OCI-LY7 (cell line): Measurements from ENCODE around the gene MTNR1B. TPM values are rescaled to one million over a fixed set of nuclear protein-coding genes. Genes with fewer than 3 reads are reported as not detected.

Experiments
- BruUV-seq: library from RNA; stranded (reverse); fragments of 400-500 nt; replicated peaks from 2 replicates; lab custom pipeline; 2021; lab: Mats Ljungman, UMichigan
- CTCF ChIA-PET: fragments of 300-600 bp; sonication (Branson Sonifier 250); formaldehyde crosslinking; loops from one replicate; lab custom pipeline; 2022; ENCODE audit warnings: antibody characterized with exemption; ENCODE audit not compliant: unreplicated experiment; lab: Charles Lee
- POLR2A ChIA-PET: fragments of 300-600 bp; sonication (Branson Sonifier 250); formaldehyde crosslinking; loops from one replicate; lab custom pipeline; 2022; ENCODE audit warnings: antibody characterized with exemption; lab: Charles Lee
- DNase-seq: peaks from one replicate; pipeline ENCODE4 v3.0.0-alpha.2; 2015; ENCODE audit warnings: low spot score
- H2AFZ ChIP-seq: fragments of 200-600 bp; sonication (generic), shearing (Covaris generic); 2 replicates; pipeline ENCODE4 v1.6.1; 2014; ENCODE audit warnings: mild to moderate bottlenecking, antibody characterized with exemption, low read length, moderate library complexity
- H3K27ac ChIP-seq: fragments of 200-600 bp; sonication (generic); 2 replicates; pipeline ENCODE4 v1.5.1; 2014; ENCODE audit warnings: mixed run types, low read depth, mild to moderate bottlenecking, moderate library complexity, low read length, inconsistent platforms; ENCODE audit not compliant: poor library complexity, severe bottlenecking
- H3K36me3 ChIP-seq: fragments of 200-600 bp; sonication (generic); 2 replicates; pipeline ENCODE4 v1.6.1; 2014; ENCODE audit warnings: mild to moderate bottlenecking, antibody characterized with exemption, low read length, moderate library complexity, mixed read lengths; ENCODE audit not compliant: insufficient read depth
- H3K4me1 ChIP-seq: fragments of 200-600 bp; sonication (generic); 2 replicates; pipeline ENCODE4 v1.5.1; 2014; ENCODE audit warnings: mild to moderate bottlenecking, low read length; ENCODE audit not compliant: insufficient read depth, poor library complexity, severe bottlenecking
- H3K4me2 ChIP-seq: fragments of 200-600 bp; sonication (generic); 2 replicates; pipeline ENCODE4 v1.6.1; 2014; ENCODE audit warnings: mild to moderate bottlenecking, low read length
- H3K4me3 ChIP-seq: fragments of 200-600 bp; sonication (generic); 2 replicates; pipeline ENCODE4 v1.5.1; 2014; ENCODE audit warnings: mild to moderate bottlenecking, low read depth, low read length; ENCODE audit not compliant: poor library complexity, severe bottlenecking
- H3K79me2 ChIP-seq: fragments of 200-600 bp; sonication (generic); 2 replicates; pipeline ENCODE4 v1.6.1; 2016; ENCODE audit warnings: low read depth, mild to moderate bottlenecking, low read length, moderate library complexity, mixed read lengths; ENCODE audit not compliant: insufficient read depth
- H3K9me2 ChIP-seq: fragments of 200-600 bp; sonication (generic); 2 replicates; pipeline ENCODE4 v1.6.1; 2016; ENCODE audit warnings: mild to moderate bottlenecking, low read length, mixed read lengths; ENCODE audit not compliant: insufficient read depth
- H3K9me3 ChIP-seq: fragments of 200-600 bp; sonication (generic); 2 replicates; pipeline ENCODE4 v1.6.1; 2014; ENCODE audit warnings: mild to moderate bottlenecking, mixed run types, low read length, mixed read lengths
- H4K20me1 ChIP-seq: fragments of 200-600 bp; sonication (generic); 2 replicates; pipeline ENCODE4 v1.6.1; 2014; ENCODE audit warnings: mild to moderate bottlenecking, antibody characterized with exemption, low read length, moderate library complexity, mixed read lengths; ENCODE audit not compliant: insufficient read depth
- EZH2phosphoT487 ChIP-seq: fragments of 200-600 bp; sonication (generic); IDR thresholded peaks from 2 replicates; pipeline ENCODE4 v1.6.1; 2018; ENCODE audit warnings: low read depth, borderline replicate concordance, mild to moderate bottlenecking, mixed run types, antibody characterized with exemption, low read length, moderate library complexity, mixed read lengths
- intact Hi-C: fragments of 100-400 bp; cut with micrococcal nuclease; formaldehyde crosslinking; loops from one replicate; pipeline ENCODE4 v1.10.0; 2022; ENCODE audit not compliant: unreplicated experiment
- total RNA-seq, 2 experiments: library from RNA; depleted of rRNA in 1 of 2; stranded (reverse); fragments of >200 nt in 1 of 2; shearing (Covaris generic) in 1 of 2; gene quantifications; 2 replicates each; pipeline ENCODE4 v1.2.3, GENCODE V29; 2014 to 2022
- TF ChIP-seq, protein P1 (sequence below): fragments of 200-600 bp; sonication (generic); conservative IDR thresholded peaks from 2 replicates; pipeline ENCODE4 v1.5.1; 2014; ENCODE audit warnings: mild to moderate bottlenecking, antibody characterized with exemption, low read length, moderate library complexity, mixed read lengths

MTNR1B gene
- total RNA-seq, 2 experiments from 2014 or later = not detected

DNA sequence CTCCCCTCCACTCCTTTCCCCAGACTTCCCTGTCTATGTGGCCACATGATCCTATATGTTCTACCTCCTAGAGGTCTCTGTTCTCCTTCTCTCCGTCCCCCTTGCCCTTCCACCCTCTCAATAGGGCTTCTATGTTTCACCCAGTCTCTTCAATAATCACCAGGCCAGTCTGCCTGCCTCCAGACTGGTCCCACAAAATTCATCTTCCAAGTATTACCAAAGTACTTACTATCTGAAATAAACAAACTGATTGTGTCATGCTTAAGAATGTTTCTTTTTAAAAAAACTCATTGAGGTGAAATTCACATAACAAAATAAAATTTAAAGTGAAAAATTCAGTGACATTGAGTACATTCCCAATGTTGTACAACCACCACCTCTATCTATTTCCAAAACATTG lies 44.2 kb downstream of the MTNR1B start:
- H3K4me2 ChIP-seq = no peak overlapping the region

DNA sequence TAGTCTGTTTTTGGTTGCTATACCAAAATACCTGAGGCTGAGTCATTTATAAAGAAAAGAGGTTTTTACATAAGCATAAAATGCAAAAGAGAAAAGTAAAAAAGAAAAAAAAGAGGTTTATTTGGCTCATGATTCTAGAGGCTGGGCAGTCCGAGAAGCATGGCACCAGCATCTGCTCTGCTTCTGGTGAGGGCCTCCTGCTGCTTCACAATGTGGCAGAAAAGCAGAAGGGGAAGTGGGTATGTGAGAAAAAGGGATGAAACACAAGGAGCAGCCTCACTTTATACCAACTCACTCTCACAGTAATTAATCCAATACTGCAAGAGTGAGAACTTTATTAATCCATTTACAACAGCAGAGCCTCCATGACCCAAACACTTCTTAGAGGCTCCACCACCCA lies 47.1 kb downstream of the MTNR1B start:
- Histone ChIP-seq H2AFZ (no peak overlapping the region), H3K4me2 (no peak overlapping the region), H3K79me2 (no peaks in the 10 kb centered on the region), H3K9me3 (no peaks in the 10 kb centered on the region), H3K4me3 (no peak overlapping the region), H3K4me1 (no peaks in the 10 kb centered on the region), H3K9me2 (no peaks in the 10 kb centered on the region), H4K20me1 (no peaks in the 10 kb centered on the region), H3K36me3 (no peaks in the 10 kb centered on the region), H3K27ac (no peak overlapping the region)
- BruUV-seq = no TSS peak
- DNase-seq = no peak
- intact Hi-C loops = no loop called here
- CTCF ChIA-PET = no interaction called here
- POLR2A ChIA-PET = no interaction called here
- TF ChIP-seq EZH2phosphoT487 = no peak
- TF ChIP-seq, protein P1, sequence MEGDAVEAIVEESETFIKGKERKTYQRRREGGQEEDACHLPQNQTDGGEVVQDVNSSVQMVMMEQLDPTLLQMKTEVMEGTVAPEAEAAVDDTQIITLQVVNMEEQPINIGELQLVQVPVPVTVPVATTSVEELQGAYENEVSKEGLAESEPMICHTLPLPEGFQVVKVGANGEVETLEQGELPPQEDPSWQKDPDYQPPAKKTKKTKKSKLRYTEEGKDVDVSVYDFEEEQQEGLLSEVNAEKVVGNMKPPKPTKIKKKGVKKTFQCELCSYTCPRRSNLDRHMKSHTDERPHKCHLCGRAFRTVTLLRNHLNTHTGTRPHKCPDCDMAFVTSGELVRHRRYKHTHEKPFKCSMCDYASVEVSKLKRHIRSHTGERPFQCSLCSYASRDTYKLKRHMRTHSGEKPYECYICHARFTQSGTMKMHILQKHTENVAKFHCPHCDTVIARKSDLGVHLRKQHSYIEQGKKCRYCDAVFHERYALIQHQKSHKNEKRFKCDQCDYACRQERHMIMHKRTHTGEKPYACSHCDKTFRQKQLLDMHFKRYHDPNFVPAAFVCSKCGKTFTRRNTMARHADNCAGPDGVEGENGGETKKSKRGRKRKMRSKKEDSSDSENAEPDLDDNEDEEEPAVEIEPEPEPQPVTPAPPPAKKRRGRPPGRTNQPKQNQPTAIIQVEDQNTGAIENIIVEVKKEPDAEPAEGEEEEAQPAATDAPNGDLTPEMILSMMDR = no peak

More for the DNA sequence above, 44.2 kb downstream of the MTNR1B start:
- intact Hi-C loops = no loop called here
- Histone ChIP-seq H3K9me2 (no peaks in the 10 kb centered on the region), H4K20me1 (no peaks in the 10 kb centered on the region), H3K4me3 (no peak overlapping the region), H2AFZ (no peak overlapping the region), H3K79me2 (no peaks in the 10 kb centered on the region), H3K36me3 (no peaks in the 10 kb centered on the region), H3K4me1 (no peaks in the 10 kb centered on the region), H3K9me3 (no peaks in the 10 kb centered on the region), H3K27ac (no peak overlapping the region)
- POLR2A ChIA-PET = interaction anchor here (0.7 kb wide), 1 partner anchor 96 kb away, joined by 4 read pairs; no protein-coding TSS in a partner anchor
- TF ChIP-seq EZH2phosphoT487 = no peak
- TF ChIP-seq, protein P1 = no peak
- DNase-seq = no peak
- no TSS peak for BruUV-seq
- CTCF ChIA-PET = no interaction called here

DNA sequence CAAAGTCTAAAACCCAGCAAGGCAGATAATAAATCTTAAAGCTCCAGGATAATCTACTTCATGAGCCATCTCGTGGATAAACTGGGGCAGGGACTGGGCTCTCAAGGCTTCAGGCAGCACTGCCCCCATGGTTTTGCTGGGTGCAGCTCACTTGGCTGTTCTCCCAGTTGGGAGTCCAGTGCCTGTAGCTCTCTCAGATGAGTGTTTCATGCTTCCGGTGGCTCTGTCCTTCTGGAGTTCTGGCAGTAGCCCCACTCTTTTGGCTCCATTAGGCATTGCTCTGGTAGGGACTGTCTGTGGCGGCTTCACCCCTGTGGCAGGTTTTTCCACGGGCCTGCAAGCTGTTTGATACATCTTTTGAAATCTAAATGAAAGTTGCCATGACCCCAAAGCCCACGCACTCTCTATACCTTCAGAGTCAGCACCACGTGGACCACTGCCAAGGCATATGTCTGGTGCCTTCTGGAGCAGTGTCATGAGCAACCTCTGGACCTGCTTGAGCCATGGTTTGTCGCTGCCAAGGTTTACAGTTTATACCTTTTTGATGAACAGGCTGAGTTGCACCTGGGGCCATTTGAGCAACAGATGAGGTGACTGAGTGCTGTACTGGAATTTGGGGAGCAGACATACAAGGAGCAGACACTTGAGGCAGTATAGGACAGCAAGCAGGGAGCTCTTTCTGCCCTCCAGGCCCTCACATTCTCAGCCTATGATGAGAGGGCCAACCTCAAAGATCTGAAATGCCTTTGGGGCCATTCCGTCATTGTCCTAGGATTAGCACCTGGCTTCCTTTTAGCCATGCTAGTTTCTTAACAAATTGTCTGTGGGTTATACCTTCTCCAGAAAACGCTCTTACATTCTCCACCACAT lies 48.6 kb downstream of the MTNR1B start:
- H3K27ac ChIP-seq = no peak overlapping the region
- no peaks in the 10 kb centered on the region for H4K20me1 ChIP-seq
- H3K4me2 ChIP-seq = no peak overlapping the region
- intact Hi-C loops = no loop called here
- CTCF ChIA-PET = no interaction called here
- no TSS peak for BruUV-seq
- no peaks in the 10 kb centered on the region for H3K36me3 ChIP-seq
- H2AFZ ChIP-seq = no peak overlapping the region
- no peak for DNase-seq
- H3K4me1 ChIP-seq = no peaks in the 10 kb centered on the region
- H3K9me3 ChIP-seq = no peaks in the 10 kb centered on the region
- no peaks in the 10 kb centered on the region for H3K79me2 ChIP-seq
- no peak overlapping the region for H3K4me3 ChIP-seq
- POLR2A ChIA-PET = no interaction called here
- no peak for TF ChIP-seq EZH2phosphoT487
- TF ChIP-seq, protein P1 = no peak
- no peaks in the 10 kb centered on the region for H3K9me2 ChIP-seq
